ENCODE measurements around the gene GPC3.

The GPC3 gene

GRCh38 chrX:133661962-133662839 is 323.2 kb downstream of the GPC3 start:
- intact Hi-C loops (cut with DNase I): no loop called here
- no peak for DNase-seq

GRCh38 chrX:133660281-133660680 is 325.1 kb downstream of the GPC3 start:
- DNase-seq: peak in 1 of 10 donors; percentile 73
- intact Hi-C loops (cut with DNase I): no loop called here

- intact Hi-C loops (cut with DNase I): no loop called here
- DNase-seq: no peak
These were observed 327.0 kb downstream of the GPC3 start for GRCh38 chrX:133658293-133658911.

GRCh38 chrX:133655275-133656265 is 329.8 kb downstream of the GPC3 start:
- no peak for DNase-seq
- intact Hi-C loops (cut with DNase I): no loop called here

GRCh38 chrX:133654811-133655210 is 330.6 kb downstream of the GPC3 start:
- DNase-seq: no peak
- intact Hi-C loops (cut with DNase I): no loop called here

- DNase-seq: no peak
- intact Hi-C loops (cut with DNase I): no loop called here
These were observed 332.0 kb downstream of the GPC3 start for GRCh38 chrX:133653358-133653757.

GRCh38 chrX:133652185-133652584 is 333.2 kb downstream of the GPC3 start:
- intact Hi-C loops (cut with DNase I): no loop called here
- no peak for DNase-seq

GRCh38 chrX:133650239-133650638 is 335.2 kb downstream of the GPC3 start:
- no peak for DNase-seq
- intact Hi-C loops (cut with DNase I): no loop called here

GRCh38 chrX:133649651-133650050 is 335.7 kb downstream of the GPC3 start:
- intact Hi-C loops (cut with DNase I): no loop called here
- DNase-seq: no peak

GRCh38 chrX:133648594-133648993 is 336.8 kb downstream of the GPC3 start:
- intact Hi-C loops (cut with DNase I): no loop called here
- no peak for DNase-seq

GRCh38 chrX:133646719-133647116 is 338.7 kb downstream of the GPC3 start:
- intact Hi-C loops (cut with DNase I): no loop called here
- DNase-seq: no peak

GRCh38 chrX:133645977-133646718 is 339.2 kb downstream of the GPC3 start:
- intact Hi-C loops (cut with DNase I): no loop called here
- no peak for DNase-seq

GRCh38 chrX:133645256-133645655 is 340.1 kb downstream of the GPC3 start:
- no peak for DNase-seq
- intact Hi-C loops (cut with DNase I): no loop called here

GRCh38 chrX:133640161-133641015 is 345.0 kb downstream of the GPC3 start:
- intact Hi-C loops (cut with DNase I): no loop called here
- DNase-seq: no peak

- intact Hi-C loops (cut with DNase I): no loop called here
- DNase-seq: no peak
These were observed 345.7 kb downstream of the GPC3 start for GRCh38 chrX:133639726-133640125.

GRCh38 chrX:133638285-133638684 is 347.1 kb downstream of the GPC3 start:
- intact Hi-C loops (cut with DNase I): no loop called here
- DNase-seq: peak in 1 of 10 donors; percentile 7

GRCh38 chrX:133637765-133638164 is 347.6 kb downstream of the GPC3 start:
- intact Hi-C loops (cut with DNase I): no loop called here

GRCh38 chrX:133636009-133636408 is 349.4 kb downstream of the GPC3 start:
- no peak for DNase-seq
- intact Hi-C loops (cut with DNase I): no loop called here

More at GRCh38 chrX:133637765-133638164, 347.6 kb downstream of the GPC3 start:
- DNase-seq: no peak

- no peak for DNase-seq
- intact Hi-C loops (cut with DNase I): no loop called here
These were observed 351.0 kb downstream of the GPC3 start for GRCh38 chrX:133634416-133634815.

All from posterior cingulate gyrus (tissue), 11 donors.